IPS DF 6.9 (cell line): ENCODE results near the gene SMIM33.
"Not testable (repeated sequence)": the region's sequence is repeated elsewhere in the genome, so short reads cannot be mapped to it uniquely, and the experiment has no call there.

Experiments used
- DNase-seq: peaks from one replicate; pipeline ENCODE4 v3.0.0-alpha.2; 2013; ENCODE audit warnings: low read depth, low spot score
- H3K27ac ChIP-seq: one replicate; pipeline ENCODE4 v1.5.1; 2013; ENCODE audit warnings: low read length, control low read depth
- H3K27me3 ChIP-seq: 2 replicates; pipeline ENCODE4 v1.6.1; 2013; ENCODE audit warnings: mild to moderate bottlenecking, low read length; ENCODE audit not compliant: control insufficient read depth, insufficient read depth
- H3K36me3 ChIP-seq: 2 replicates; pipeline ENCODE4 v1.6.1; 2013; ENCODE audit warnings: low read length; ENCODE audit not compliant: control insufficient read depth, insufficient read depth
- H3K4me1 ChIP-seq: 2 replicates; pipeline ENCODE4 v1.6.1; 2013; ENCODE audit warnings: low read length; ENCODE audit not compliant: control insufficient read depth, insufficient read depth
- H3K4me3 ChIP-seq: 2 replicates; pipeline ENCODE4 v1.5.1; 2013; ENCODE audit warnings: mild to moderate bottlenecking, low read length
- H3K9me3 ChIP-seq: 2 replicates; pipeline ENCODE4 v1.6.1; 2013; ENCODE audit warnings: low read length, inconsistent platforms; ENCODE audit not compliant: control insufficient read depth, insufficient read depth
- WGBS: extraction: QIAGEN DNeasy Blood & Tissue Kit; methylation state at CpG from one replicate; pipeline ENCODE4 v1.1.7; 2013; ENCODE audit warnings: mixed read lengths, missing lambda C conversion rate; ENCODE audit not compliant: insufficient read length, insufficient coverage; 5-methylcytosine and 5-hydroxymethylcytosine counted together

SMIM33 gene

DNA sequence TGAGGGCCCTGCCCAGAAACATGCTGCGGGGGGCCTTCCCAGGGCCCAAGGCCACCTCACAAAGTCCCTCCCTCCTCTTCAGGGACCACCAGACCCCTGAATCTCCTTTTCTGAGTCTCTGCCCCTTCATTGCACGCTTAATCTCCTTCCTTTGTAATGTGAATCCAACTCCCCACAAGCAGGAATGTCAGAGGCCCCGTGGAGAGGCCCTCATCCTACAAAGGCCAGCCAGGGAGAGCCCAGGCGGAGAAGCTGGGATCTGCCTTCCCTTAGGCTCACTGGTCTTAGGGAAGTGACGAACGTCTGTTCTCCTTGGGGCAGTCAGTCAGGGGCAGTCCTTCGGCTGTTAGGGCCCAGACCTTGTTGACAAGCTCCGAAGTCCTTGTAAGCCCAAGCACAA is 2.3 kb downstream of the SMIM33 start:
- Histone ChIP-seq H3K36me3 (no peaks in the 10 kb centered on the region), H3K4me3 (no peak overlapping the region), H3K9me3 (no peaks in the 10 kb centered on the region), H3K27me3 (no peaks in the 10 kb centered on the region), H3K4me1 (peaks cover 5% of the 10 kb centered on the region; the same call in 1 of the 2 replicates), H3K27ac (no peak overlapping the region)
- WGBS: no CpG with 5 or more reads among the region's 8 CpGs
- no peak for DNase-seq

GRCh38 chr5:139473565-139473964 is 2.8 kb downstream of the SMIM33 start:
- Histone ChIP-seq H3K4me3 (no peak overlapping the region), H3K4me1 (peaks cover 5% of the 10 kb centered on the region; the same call in 1 of the 2 replicates), H3K36me3 (no peaks in the 10 kb centered on the region), H3K27me3 (no peaks in the 10 kb centered on the region), H3K27ac (no peak overlapping the region), H3K9me3 (no peaks in the 10 kb centered on the region)
- DNase-seq: no peak
- no CpG with 5 or more reads among the region's 2 CpGs for WGBS

DNA sequence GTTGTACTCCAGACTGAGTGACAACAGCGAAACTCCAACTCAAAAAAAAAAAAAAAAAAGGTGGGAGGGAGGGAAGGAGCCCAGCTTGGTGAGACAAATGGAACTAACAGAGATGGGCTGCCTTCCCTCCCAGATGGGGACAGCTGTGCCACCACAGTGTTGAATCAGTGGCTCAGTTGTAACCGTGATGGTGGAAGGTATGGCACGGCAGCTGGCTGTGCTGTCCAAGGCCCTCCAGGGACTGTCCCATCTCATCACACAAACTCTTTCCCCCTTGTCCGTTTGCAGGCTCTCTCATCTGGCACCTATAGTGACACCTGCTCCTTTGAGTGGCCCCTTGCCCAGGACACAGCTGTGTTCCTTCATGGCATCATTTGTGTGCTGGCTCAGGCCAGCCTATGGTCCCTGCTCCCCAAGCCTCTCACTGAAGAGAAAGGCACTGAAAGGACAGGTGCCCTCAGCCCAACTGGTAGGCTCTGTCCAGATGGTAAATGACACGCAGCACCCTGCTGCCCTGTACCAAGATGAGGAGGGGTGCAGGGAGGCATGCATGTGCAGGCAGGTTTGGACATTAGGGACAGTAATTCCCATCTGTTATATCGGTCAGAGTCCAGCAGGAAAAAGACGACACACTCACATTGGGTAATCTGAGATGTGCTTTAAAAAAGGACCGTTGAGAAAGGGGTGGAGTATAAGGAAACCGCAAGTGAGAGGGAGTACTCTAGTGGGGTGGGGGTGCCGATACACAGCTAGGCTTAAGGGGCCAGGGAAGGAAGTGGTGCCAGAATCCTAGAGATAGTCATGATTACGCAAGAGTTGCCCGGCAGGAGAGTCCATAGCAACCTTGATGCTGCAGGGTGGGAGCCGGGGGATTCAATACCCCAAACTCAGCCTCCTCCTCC is 4.3 kb downstream of the SMIM33 start:
- H3K36me3 ChIP-seq: no peaks in the 10 kb centered on the region
- no peaks in the 10 kb centered on the region for H3K27me3 ChIP-seq
- DNase-seq: no peak
- WGBS: no CpG with 5 or more reads among the region's 13 CpGs
- H3K9me3 ChIP-seq: no peaks in the 10 kb centered on the region
- no peak overlapping the region for H3K4me3 ChIP-seq
- peaks cover 5% of the 10 kb centered on the region; the same call in 1 of the 2 replicates for H3K4me1 ChIP-seq
- no peak overlapping the region for H3K27ac ChIP-seq

- H3K4me3 ChIP-seq: no peak overlapping the region
- WGBS: no CpG with 5 or more reads among the region's 13 CpGs
- no peaks in the 10 kb centered on the region for H3K36me3 ChIP-seq
- H3K27me3 ChIP-seq: no peaks in the 10 kb centered on the region
- no peak overlapping the region for H3K27ac ChIP-seq
- no peak for DNase-seq
- peaks cover 5% of the 10 kb centered on the region; the same call in 1 of the 2 replicates for H3K4me1 ChIP-seq
- no peaks in the 10 kb centered on the region for H3K9me3 ChIP-seq
Measured at GRCh38 chr5:139475865-139476617, 5.2 kb downstream of the SMIM33 start.

GRCh38 chr5:139478657-139479423 is 8.0 kb downstream of the SMIM33 start:
- not testable (repeated sequence) for DNase-seq

DNA sequence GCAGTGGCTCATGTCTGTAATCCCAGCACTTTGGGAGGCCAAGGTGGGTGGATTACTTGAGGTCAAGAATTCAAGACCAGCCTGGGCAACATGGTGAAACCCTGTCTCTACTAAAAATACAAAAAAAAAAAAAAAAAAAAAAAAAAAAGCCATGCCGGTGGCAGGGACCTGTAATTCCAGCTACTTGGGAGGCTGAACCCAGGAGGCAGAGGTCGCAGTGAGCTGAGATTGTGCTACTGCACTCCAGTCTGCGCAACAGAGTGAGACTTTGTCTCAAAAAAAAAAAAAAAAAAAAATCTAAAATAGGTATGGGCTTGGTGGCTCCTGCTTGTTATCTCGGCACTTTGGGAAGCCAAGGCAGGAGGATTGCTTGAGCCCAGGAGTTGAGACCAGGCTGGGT is 8.9 kb downstream of the SMIM33 start:
- H3K27ac ChIP-seq, H3K4me1 ChIP-seq, H3K36me3 ChIP-seq, H3K27me3 ChIP-seq, H3K4me3 ChIP-seq, H3K9me3 ChIP-seq, DNase-seq: not testable (repeated sequence)
- WGBS: no CpG with 5 or more reads among the region's 4 CpGs

More at GRCh38 chr5:139478657-139479423, 8.0 kb downstream of the SMIM33 start:
- WGBS: no CpG with 5 or more reads among the region's 9 CpGs
- H3K27ac ChIP-seq, H3K36me3 ChIP-seq, H3K4me1 ChIP-seq, H3K9me3 ChIP-seq, H3K27me3 ChIP-seq, H3K4me3 ChIP-seq: not testable (repeated sequence)

DNA sequence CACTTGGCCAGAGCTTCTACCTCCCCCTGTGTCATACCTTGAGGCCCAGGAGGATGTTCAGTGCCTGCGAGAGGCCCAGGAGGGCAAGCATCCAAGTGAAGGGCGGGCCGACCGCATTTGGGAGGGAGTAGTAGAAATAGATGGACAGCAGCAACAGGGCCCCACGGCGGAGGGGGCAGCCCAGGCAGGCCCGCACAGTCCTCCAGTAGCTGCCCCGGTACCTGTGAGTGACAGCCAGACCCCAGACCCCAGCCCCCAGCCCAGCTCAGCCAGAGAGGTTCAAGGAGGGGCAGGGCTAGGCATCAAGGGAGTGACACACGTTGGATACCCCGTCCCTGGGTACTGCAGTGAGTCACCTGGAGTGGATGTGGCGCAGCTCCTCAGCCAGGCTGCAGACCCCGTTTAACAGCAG is 10.3 kb downstream of the SMIM33 start:
- WGBS: no CpG with 5 or more reads among the region's 12 CpGs
- no peaks in the 10 kb centered on the region for H3K27me3 ChIP-seq
- H3K36me3 ChIP-seq: no peaks in the 10 kb centered on the region
- H3K4me3 ChIP-seq: no peak overlapping the region
- no peaks in the 10 kb centered on the region for H3K4me1 ChIP-seq
- H3K9me3 ChIP-seq: no peaks in the 10 kb centered on the region
- DNase-seq: no peak
- H3K27ac ChIP-seq: no peak overlapping the region

DNA sequence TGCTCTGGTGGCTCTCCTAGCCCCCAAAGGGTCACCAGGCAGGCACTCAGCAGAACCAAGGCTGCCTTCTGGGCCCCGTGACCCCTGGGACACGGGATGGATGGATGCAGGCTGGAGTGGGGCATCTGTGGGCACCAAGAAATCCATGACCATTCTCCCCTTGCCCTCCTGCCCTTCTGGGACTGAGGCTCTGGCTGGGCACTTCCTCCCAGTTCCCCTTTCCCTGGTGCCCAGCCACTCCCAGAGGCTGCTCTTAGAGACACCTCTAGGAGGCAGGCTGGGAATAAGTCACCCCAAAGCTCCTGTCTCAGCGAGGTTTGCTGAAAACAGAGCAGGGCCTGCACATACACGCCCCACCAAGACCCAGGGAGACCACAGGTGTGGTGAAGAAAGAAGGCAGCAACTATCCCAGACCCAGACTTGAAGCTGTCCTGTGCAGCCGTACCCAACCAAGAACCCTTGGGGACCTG is 10.8 kb downstream of the SMIM33 start:
- no peaks in the 10 kb centered on the region for H3K36me3 ChIP-seq
- no peak for DNase-seq
- no peak overlapping the region for H3K4me3 ChIP-seq
- peaks cover 2% of the 10 kb centered on the region; the same call in 1 of the 2 replicates for H3K4me1 ChIP-seq
- WGBS: no CpG with 5 or more reads among the region's 5 CpGs
- no peaks in the 10 kb centered on the region for H3K9me3 ChIP-seq
- no peaks in the 10 kb centered on the region for H3K27me3 ChIP-seq
- no peak overlapping the region for H3K27ac ChIP-seq

DNA sequence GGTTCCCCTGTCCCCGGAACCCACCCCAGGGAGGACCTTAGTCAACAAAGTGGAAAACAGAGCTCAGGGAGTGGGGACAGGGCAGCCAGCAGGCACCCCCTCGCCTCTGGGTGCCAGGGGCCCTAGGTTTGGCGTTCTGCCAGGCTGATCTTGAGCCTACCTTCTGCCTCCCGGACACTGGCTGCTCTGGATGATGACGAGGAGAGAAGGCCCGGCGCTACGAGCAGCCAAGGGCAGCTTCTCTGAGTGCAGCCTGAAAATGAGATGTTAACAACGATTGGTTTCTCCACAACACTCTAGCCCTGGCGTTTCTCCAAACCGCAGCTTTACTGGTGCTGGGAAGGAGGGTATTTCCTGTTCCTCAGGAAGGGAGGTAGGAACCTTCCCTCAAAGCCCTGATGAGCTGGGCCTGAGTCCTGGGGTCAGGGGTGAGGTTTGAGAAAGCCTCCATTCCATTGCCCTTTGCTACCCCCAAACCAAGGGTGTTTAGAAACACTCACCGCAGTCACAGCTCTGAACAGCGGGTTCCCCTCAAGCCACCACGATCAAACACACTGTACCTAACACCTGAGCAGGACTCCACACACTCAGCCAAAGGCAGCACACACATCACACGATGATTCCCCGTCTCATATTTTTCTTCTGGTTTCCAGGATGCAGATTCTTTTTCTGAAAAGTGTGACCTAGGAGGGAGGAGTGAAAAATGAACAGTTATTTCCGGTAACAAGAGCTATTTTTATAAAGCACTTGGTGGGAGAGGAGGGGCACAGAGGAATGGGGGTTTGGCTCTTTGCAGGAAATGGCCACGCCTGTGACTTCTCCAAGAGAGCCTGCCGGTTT is 11.5 kb downstream of the SMIM33 start, which contains the start of gene STING1:
Gene STING1 (minus strand): TSS at position 709 of the 840 bp plus-strand sequence. CDS start 1,054 bp downstream, outside the sequence.
- no peak for DNase-seq
- Histone ChIP-seq H3K36me3 (no peaks in the 10 kb centered on the region), H3K27ac (no peak within 1 kb of the TSS), H3K9me3 (no peaks in the 10 kb centered on the region), H3K27me3 (no peaks in the 10 kb centered on the region), H3K4me3 (no peak within 1 kb of the TSS), H3K4me1 (peaks cover 2% of the 10 kb centered on the region; the same call in 1 of the 2 replicates)
- no CpG with 5 or more reads among the region's 19 CpGs for WGBS
